Panc1 (cell line): ENCODE measurements around the gene POU2F1. TPM values are rescaled to one million over a fixed set of nuclear protein-coding genes. Genes with fewer than 3 reads are reported as not detected.
"Not testable (repeated sequence)": the region's sequence is repeated elsewhere in the genome, so short reads cannot be mapped to it uniquely, and the experiment has no call there.

ENCODE experiments used
- ATAC-seq: fragments of 200-7000 bp; cut with Tn5 transposase; 2 replicates; pipeline ENCODE4 v1.9.1; 2020; ENCODE audit warnings: mild to moderate bottlenecking, moderate library complexity
- BruUV-seq: library from RNA; stranded (reverse); fragments of 400-500 nt; replicated peaks from 2 replicates; lab custom pipeline; 2021; lab: Mats Ljungman, UMichigan
- CTCF ChIA-PET: fragments of 300-600 bp; sonication (Branson Sonifier 250); formaldehyde crosslinking; loops from one replicate; lab custom pipeline; 2022; ENCODE audit warnings: antibody characterized with exemption; lab: Charles Lee
- POLR2A ChIA-PET: fragments of 300-600 bp; sonication (Branson Sonifier 250); formaldehyde crosslinking; loops from one replicate; lab custom pipeline; 2022; ENCODE audit warnings: antibody characterized with exemption; lab: Charles Lee
- DNase-seq: peaks from one replicate; pipeline ENCODE4 v3.0.0-alpha.2; 2010; ENCODE audit warnings: low read depth, low spot score
- H3K27ac ChIP-seq: 2 replicates; pipeline ENCODE4 v1.5.1; 2011; ENCODE audit warnings: mild to moderate bottlenecking, low read length, inconsistent platforms
- H3K27me3 ChIP-seq: fragments of 200-500 bp; sonication (Bioruptor generic); 2 replicates; pipeline ENCODE4 v1.6.0; 2014; ENCODE audit warnings: low read length, inconsistent platforms; ENCODE audit not compliant: control insufficient read depth, insufficient read depth
- H3K36me3 ChIP-seq: fragments of 200-500 bp; sonication (Bioruptor generic); 2 replicates; pipeline ENCODE4 v1.5.1; 2014; ENCODE audit warnings: inconsistent platforms, mild to moderate bottlenecking, low read length, moderate library complexity; ENCODE audit not compliant: control insufficient read depth, insufficient read depth
- H3K4me1 ChIP-seq: 2 replicates; pipeline ENCODE4 v1.5.1; 2011; ENCODE audit warnings: inconsistent platforms, mild to moderate bottlenecking, low read length, moderate library complexity; ENCODE audit not compliant: control insufficient read depth, insufficient read depth
- H3K4me3 ChIP-seq, 2 experiments: 2 replicates each; pipeline ENCODE4 v1.5.1; 2011 to 2012; ENCODE audit warnings: low read depth in 2 of 2, low read length in 2 of 2, mild to moderate bottlenecking in 2 of 2, inconsistent platforms in 1 of 2, moderate library complexity in 1 of 2
- H3K9me3 ChIP-seq: fragments of 200-500 bp; sonication (Bioruptor generic); 2 replicates; pipeline ENCODE4 v1.5.1; 2014; ENCODE audit warnings: low read depth, mild to moderate bottlenecking, inconsistent platforms, low read length, moderate library complexity; ENCODE audit not compliant: control insufficient read depth, insufficient read depth
- CTCF ChIP-seq: fragments of 450-650 bp; IDR thresholded peaks from 2 replicates; pipeline ENCODE4 v1.5.1; 2017; ENCODE audit warnings: mild to moderate bottlenecking
- POLR2AphosphoS5 ChIP-seq: IDR thresholded peaks from 2 replicates; pipeline ENCODE4 v1.6.1; 2012; ENCODE audit warnings: mild to moderate bottlenecking, low read depth, low read length, moderate library complexity
- REST ChIP-seq, 2 experiments: IDR thresholded peaks; 2 replicates each; pipeline ENCODE4 v1.6.1; 2011 to 2012; ENCODE audit warnings: low read depth in 2 of 2, control low read depth in 1 of 2, low read length in 1 of 2, mild to moderate bottlenecking in 1 of 2, moderate library complexity in 1 of 2; ENCODE audit not compliant: insufficient read depth in 1 of 2
- SIN3A ChIP-seq: IDR thresholded peaks from 2 replicates; pipeline ENCODE4 v1.6.1; 2012; ENCODE audit warnings: low read depth, mild to moderate bottlenecking, low read length, moderate library complexity, borderline replicate concordance; ENCODE audit not compliant: insufficient read depth
- TCF7L2 ChIP-seq: IDR thresholded peaks from 2 replicates; pipeline ENCODE4 v1.6.1; 2011; ENCODE audit warnings: mild to moderate bottlenecking, low read depth, low read length, inconsistent platforms
- in situ Hi-C: cut with HindIII; loops from 2 replicates; pipeline ENCODE4 v1.10.0; 2016; ENCODE audit warnings: low sequenced_read_pairs, low pct_unique_long_range_greater_than_20kb
- intact Hi-C: fragments of 100-400 bp; cut with micrococcal nuclease; formaldehyde crosslinking; loops from one replicate; pipeline ENCODE4 v1.10.0; 2022; ENCODE audit not compliant: unreplicated experiment
- total RNA-seq: library from RNA; stranded (reverse); gene quantifications from one replicate; pipeline ENCODE4 v1.2.1, GENCODE V29; 2021; ENCODE audit not compliant: unreplicated experiment

Gene POU2F1
- total RNA-seq, 1 experiment from 2014 or later = 17.1 TPM

DNA sequence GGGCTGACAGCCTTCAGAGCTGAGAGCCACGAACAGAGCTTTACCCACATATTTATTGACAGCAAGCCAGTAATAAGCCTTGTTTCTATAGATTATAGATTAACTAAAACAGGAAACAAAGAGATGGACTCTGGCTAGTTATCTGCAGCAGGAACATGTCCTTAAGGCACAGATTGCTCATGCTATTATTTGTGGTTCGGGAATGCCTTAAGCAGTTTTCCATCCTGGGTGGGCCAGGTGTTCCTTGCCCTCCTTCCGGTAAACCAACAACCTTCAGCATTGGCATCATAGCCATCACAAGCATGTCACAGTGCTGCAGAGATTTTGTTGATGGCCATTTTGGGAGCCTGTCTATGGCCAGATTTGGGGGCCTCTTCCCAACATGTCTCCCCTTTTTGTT lies 96.8 kb downstream of the POU2F1 start:
- intact Hi-C loops (no loop called here), in situ Hi-C loops (no loop called here)
- POLR2A ChIA-PET = interaction anchor here (0.6 kb wide), 1 partner anchor 21 kb away, joined by 6 read pairs; no protein-coding TSS in a partner anchor
- no peak overlapping the region for H3K27ac ChIP-seq
- no peak for TF ChIP-seq CTCF
- TF ChIP-seq SIN3A = no peak
- TF ChIP-seq POLR2AphosphoS5 = no peak
- TF ChIP-seq REST (IDR thresholded peaks at IDR 0.05; ENCODE audit: insufficient read depth in 1 of 2, low read depth in 2 of 2, low read length in 1 of 2) = no peak
- TF ChIP-seq TCF7L2 = no peak
- ATAC-seq (no peak), DNase-seq (no peak)
- no peaks in the 10 kb centered on the region for H3K36me3 ChIP-seq
- no peaks in the 10 kb centered on the region for H3K27me3 ChIP-seq
- no peaks in the 10 kb centered on the region for H3K4me1 ChIP-seq
- peaks cover 17% of the 10 kb centered on the region; the same call in 1 of the 2 replicates for H3K9me3 ChIP-seq
- BruUV-seq = no TSS peak
- CTCF ChIA-PET = no interaction called here
- H3K4me3 ChIP-seq = no peak overlapping the region

DNA sequence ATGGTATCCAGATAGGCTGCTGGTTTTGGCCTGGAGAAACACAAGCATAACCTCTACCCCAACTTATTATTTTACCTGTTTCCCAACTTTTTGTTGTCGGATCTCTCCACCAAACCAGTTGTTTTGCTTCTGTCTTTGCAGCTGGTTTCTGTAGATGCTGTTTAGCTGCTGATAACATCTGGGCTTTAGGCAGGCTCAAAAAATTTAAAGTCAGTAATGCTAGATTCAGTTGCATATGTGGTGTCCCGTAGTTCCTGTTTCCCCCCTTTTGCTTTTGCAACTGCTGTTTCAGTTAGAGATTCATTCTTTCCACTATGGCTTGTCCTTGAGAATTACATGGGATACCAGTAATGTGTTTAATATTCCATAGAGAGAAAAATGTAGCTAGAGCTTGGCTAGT lies 98.5 kb downstream of the POU2F1 start:
- H3K4me1 ChIP-seq, H3K27me3 ChIP-seq, H3K4me3 ChIP-seq, H3K27ac ChIP-seq, BruUV-seq, H3K36me3 ChIP-seq, ATAC-seq, intact Hi-C loops, CTCF ChIA-PET, POLR2A ChIA-PET, DNase-seq, in situ Hi-C loops: not testable (repeated sequence)
- peaks cover 27% of the 10 kb centered on the region; the same call in 1 of the 2 replicates for H3K9me3 ChIP-seq

GRCh38 chr1:167322483-167322882 lies 101.8 kb downstream of the POU2F1 start:
- intact Hi-C loops (no loop called here), in situ Hi-C loops (loop anchor here (5.0 kb wide), 1 partner anchor 35 kb away; no protein-coding TSS in a partner anchor)
- Histone ChIP-seq H3K27me3 (no peaks in the 10 kb centered on the region), H3K27ac (no peak overlapping the region), H3K36me3 (no peaks in the 10 kb centered on the region), H3K9me3 (peaks cover 20% of the 10 kb centered on the region; the same call in 1 of the 2 replicates), H3K4me3 (no peak overlapping the region), H3K4me1 (no peaks in the 10 kb centered on the region)
- ATAC-seq (no peak), DNase-seq (no peak)
- CTCF ChIA-PET = no interaction called here
- POLR2A ChIA-PET = no interaction called here
- BruUV-seq = no TSS peak
- TF ChIP-seq SIN3A = no peak
- no peak for TF ChIP-seq CTCF
- TF ChIP-seq TCF7L2 = no peak
- TF ChIP-seq REST (IDR thresholded peaks at IDR 0.05; ENCODE audit: insufficient read depth in 1 of 2, low read depth in 2 of 2, low read length in 1 of 2) = no peak
- TF ChIP-seq POLR2AphosphoS5 = no peak
